Stimulated activated naive CD8-positive, alpha-beta T cell treated with anti-CD3 and anti-CD28 coated beads, Interleukin-15, Interleukin-2, amounts not matched to agents 100 U/mL and 50 U/mL, for 24 hours (primary cell): ENCODE measurements around the gene LMO1.

Experiments used
- ATAC-seq: fragments of 150-1000 bp; cut with Tn5 transposase; one replicate; pipeline ENCODE4 v1.10.0; 2021
- DNase-seq: peaks from one replicate; pipeline ENCODE4 v3.0.0; 2021

Gene LMO1

DNA sequence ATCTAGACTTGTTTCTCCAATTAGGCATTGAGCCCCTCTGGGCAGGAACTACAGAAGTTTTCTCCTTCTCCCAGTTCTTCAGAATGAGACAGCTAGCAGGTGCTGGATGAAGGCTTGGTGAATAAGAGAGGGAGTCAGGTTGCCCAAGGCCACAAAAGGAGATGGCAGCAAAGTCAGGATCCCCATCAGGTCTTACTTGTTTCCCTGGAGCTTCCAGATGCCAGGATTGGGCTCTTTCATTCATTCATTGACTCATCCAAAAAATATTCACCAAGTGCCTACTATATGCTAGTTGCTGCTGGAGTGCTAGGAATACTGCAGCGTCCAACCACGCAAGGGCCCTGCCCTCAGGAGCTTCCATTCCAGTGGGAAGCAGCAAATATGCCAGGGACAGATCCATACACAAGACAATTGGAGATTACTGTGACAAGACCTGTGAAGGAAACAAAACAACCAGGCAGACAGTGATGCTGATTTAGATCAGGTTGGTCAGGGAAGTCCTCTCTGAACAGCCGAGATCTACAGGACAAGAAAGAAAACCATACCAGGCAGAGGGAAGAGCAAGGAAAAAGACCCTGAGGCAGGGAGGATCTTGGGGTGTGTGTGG, 24.6 kb upstream of the LMO1 start:
- DNase-seq: no peak
- no peak for ATAC-seq

- DNase-seq: no peak
- no peak for ATAC-seq
These were observed 24.0 kb upstream of the LMO1 start for GRCh38 chr11:8287703-8288102.

DNA sequence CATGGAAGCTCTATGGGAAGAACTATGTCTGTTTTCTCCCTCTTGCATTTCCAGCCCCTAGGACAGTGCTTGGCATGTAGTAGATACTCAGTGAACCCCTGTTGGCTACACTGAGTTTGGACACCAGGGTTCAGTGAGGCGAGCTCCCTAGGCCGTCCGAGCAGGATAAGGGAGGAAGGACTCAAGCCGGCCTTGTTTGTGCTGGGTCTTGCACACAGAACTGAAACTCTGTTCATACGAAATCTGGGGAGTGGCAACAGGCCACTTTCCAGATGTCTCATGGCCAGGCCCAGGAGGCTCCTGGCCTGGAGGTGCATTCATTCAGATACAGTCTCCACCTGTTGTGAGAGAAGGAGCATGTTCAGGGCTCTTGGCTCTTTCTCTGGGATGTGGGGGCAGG, 23.6 kb upstream of the LMO1 start:
- no peak for ATAC-seq

DNA sequence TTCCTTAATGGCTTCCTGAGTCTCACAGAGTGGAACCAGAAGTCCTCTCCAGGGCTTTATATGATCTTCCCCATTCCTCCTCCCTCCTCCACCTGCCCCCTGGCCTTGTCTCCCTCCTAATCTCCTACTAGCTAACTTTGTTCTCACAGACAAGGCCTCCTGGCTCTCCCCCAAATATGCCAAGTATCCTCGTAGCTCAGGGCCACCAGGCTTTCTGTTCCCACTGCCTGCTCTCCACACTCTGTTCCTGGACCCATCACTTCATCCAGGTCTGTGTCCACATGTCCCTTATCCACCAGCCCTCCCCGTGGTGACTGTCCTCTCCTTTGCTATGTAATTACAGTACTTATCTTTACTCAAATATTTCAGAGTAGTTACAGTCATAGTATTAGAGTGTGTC, 23.2 kb upstream of the LMO1 start:
- DNase-seq (no peak), ATAC-seq (no peak)

More for the DNA sequence above, 23.6 kb upstream of the LMO1 start:
- DNase-seq: no peak

GRCh38 chr11:8285796-8286195, 22.1 kb upstream of the LMO1 start:
- ATAC-seq (no peak), DNase-seq (no peak)

- ATAC-seq: no peak
These were observed 21.6 kb upstream of the LMO1 start for GRCh38 chr11:8285228-8285627.

GRCh38 chr11:8283465-8284230, 20.0 kb upstream of the LMO1 start:
- DNase-seq: no peak

More at GRCh38 chr11:8285228-8285627, 21.6 kb upstream of the LMO1 start:
- DNase-seq: no peak

DNA sequence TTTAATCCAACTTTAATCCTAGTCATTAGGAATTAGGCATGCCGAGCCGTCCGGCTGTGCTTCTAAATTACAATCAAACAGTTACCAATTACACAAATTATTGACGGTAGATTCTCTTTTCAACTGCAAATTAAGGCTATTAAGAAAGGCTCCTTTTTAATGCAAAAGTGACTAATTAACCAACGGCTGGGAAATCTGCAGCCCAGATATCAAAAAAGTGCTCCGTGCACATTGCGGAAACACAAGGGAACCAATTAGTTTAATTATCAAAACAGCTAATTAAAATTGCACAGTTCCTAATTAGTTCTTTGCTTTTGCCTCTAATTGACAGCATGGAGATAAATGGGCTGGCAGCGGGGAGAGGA, 19.4 kb upstream of the LMO1 start:
- DNase-seq: no peak
- ATAC-seq: no peak

More at GRCh38 chr11:8283465-8284230, 20.0 kb upstream of the LMO1 start:
- no peak for ATAC-seq

- no peak for ATAC-seq
These were observed 19.0 kb upstream of the LMO1 start for GRCh38 chr11:8282631-8283030.

DNA sequence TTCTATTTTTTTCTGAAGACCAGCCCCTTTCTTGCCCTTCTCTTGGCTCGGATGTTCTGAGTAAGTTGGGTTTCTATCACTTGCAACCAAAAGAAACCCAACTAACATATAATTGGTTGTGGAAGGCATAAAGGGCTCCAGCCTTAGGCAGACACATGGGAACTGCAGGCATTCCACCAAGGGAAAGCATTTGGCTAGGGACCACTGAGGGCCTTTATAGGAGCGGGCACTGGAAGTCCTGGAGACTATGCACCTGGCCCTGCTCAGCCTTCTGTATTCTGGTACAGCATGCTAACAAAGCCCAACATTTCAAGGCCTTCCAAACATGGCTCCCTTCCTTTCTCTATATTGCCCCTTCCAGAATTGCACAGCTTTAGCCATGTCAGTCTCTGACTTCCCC, 17.6 kb upstream of the LMO1 start:
- DNase-seq: no peak
- no peak for ATAC-seq

More at GRCh38 chr11:8282631-8283030, 19.0 kb upstream of the LMO1 start:
- no peak for DNase-seq

GRCh38 chr11:8277691-8278090, 14.0 kb upstream of the LMO1 start:
- DNase-seq (no peak), ATAC-seq (no peak)

- no peak for DNase-seq
- ATAC-seq: no peak
These were observed 12.8 kb upstream of the LMO1 start for GRCh38 chr11:8276528-8276927.

DNA sequence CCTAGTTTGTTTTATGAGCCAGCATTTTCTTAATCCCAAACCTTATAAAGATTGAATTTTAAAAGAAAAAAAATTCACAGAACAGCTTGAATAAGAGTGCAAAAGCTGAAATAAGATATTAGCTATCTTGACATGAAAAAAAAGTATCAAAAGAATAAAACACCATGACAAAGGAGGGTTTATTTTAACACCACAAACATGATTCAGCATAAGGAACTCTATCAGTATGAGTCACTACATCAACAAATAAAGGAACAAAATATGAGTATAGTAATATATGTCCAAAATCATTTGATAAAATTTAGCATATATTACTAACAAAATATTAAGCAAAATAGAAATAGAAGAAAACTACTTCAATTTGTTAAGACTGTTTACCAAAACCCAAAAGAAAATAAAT, 9.6 kb upstream of the LMO1 start:
- ATAC-seq: no peak
- no peak for DNase-seq

DNA sequence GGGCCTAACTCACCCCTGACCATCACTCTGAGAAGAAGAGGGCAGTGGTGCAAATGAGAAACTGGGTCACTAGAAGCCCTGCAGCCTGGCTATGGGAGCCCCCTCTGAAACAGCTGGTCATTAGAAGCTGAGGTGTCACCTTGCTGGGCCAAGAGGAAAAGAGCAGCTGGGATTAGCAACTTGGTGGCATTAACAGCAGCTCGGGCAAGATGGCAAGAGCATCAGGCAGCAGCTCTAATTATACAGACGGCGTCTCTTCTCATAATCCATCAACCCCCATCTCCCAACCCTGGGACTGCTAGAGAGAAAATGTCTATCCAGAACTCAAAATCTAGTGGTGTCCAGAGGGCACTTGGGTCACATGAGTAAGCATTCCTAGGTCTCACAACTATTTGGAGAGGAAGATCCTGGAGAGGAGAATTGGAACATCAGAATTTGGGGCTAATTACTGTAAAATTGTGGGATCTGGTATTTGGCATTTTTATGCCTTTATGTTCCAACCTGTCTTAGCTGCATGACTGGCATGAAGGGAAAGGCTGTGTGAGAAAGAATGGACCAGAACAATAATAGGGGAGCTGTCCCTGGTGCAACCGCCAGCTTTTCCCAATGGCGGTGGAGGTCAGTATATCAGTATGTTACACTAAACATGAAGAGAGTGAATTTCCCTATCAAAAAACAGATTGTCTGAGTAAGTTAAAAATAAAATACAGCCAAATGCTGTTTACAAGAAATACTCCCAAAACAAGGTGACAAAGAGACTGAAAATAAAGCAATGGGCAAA, 7.6 kb upstream of the LMO1 start:
- DNase-seq: no peak
- no peak for ATAC-seq

DNA sequence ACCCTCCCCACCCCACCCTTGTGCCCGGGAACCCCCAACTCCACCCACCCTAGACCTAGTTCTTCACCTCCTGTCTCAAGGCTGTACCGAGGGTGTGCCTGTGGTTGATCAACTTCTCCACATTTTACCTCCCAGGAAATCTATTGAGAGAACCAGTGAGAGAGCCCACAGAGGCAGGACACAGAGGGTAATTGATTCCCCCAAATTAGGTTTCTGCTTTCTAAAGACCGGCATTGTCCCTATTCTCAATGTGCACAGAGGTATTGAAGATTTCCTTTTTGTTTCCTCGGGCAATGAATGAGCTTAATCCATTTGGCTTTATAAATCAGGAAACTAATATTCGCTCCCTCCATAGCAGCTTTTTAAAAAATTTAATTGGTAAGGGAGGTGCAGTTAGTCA, 6.0 kb upstream of the LMO1 start:
- no peak for DNase-seq
- ATAC-seq: no peak

GRCh38 chr11:8268530-8269400, 5.1 kb upstream of the LMO1 start:
- DNase-seq (no peak), ATAC-seq (no peak)

DNA sequence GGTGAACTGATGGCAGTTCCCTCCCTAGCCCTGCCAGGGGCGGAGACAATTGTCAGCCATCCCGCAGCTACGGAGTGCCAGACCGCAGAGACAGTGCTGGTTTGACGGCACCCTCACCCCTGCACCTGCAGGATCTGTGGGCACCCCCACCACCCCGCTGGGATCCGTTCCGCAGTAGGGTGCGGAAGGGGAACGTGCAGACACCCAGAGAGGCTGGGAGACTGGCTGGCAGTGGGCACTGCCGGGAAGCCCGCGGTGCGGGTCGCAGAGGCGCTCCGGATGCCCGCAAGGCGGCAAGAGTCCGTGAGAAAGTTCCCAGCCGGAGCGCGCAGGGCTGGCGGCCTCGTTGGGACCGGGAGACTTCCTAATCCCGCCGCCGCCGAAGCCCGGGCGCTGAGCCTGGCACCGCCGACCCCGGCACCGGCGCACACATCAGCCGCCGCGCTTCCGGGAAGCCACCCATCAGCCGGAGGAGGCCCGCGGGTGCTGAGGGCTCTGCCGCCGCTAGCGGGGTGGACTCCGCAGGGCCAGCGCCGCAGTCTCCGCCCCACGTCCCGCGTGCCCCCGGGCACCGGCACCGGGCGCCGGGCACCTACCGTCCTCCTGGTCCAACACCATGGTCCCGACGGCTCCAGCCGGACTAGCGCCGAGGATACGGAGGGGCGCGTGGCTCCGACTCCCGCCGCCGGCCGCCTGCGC, 4.3 kb upstream of the LMO1 start:
- ATAC-seq (peak; percentile 25), DNase-seq (peak; percentile 26)

DNA sequence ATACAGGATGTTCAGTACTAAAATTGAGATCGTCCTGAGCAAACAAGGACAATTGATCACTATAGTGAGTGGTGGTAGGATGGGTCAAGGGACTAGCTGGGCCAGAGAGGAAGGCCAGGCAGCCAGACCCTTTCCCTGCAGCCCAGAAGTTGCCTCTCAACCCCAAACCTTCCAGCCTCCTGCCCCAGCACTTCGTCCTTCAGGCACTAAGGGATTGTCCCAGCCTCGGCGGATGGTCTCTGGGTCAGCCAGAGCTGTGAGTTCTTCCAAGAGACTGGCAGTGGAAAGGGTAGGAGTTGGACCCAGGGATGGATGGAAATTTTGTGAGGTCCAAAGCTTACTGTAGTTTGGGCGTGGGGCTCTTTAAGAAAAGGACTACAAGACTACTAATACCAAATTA, 3.6 kb upstream of the LMO1 start:
- ATAC-seq: no peak
- DNase-seq: no peak

- DNase-seq (no peak), ATAC-seq (no peak)
These were observed 2.9 kb upstream of the LMO1 start for GRCh38 chr11:8266246-8267241.

DNA sequence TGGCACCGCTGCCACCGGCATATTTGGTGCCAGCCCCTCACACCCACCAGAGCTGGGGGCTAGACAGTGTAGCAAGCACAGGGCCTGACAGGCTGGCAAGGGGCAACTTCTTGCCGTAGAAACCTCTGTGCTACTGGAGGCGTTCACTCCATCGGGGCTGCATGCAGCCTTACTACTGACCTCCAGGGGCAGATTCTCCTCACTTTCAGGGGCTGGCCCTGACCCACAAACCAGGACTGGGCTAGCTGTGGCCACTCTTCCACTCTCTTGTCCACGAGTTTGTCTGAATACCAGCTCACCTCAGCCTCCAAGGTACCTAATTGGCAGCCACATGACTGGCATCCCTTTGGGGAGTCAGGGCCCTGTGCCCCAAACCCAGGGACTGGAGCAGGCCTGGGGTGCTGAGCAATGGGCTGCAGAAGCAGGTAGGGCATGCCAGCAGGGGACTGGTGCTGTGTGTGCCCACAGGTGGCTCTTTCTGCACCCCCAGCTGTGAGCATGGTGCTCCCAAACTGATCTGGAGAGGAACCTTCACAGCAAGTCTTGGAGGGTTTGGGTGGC, 2.1 kb upstream of the LMO1 start:
- ATAC-seq (no peak), DNase-seq (no peak)
